HG03060 (cell line): ENCODE measurements around the gene SLC35D2.
"Not testable (repeated sequence)": the region's sequence is repeated elsewhere in the genome, so short reads cannot be mapped to it uniquely, and the experiment has no call there.

Experiments
- ATAC-seq: cut with Tn5 transposase; IDR thresholded peaks from one replicate; pipeline ENCODE4 v1.9.1; 2021; ENCODE audit warnings: low read depth, moderate number of reproducible peaks; ENCODE audit not compliant: unreplicated experiment

Gene SLC35D2

DNA sequence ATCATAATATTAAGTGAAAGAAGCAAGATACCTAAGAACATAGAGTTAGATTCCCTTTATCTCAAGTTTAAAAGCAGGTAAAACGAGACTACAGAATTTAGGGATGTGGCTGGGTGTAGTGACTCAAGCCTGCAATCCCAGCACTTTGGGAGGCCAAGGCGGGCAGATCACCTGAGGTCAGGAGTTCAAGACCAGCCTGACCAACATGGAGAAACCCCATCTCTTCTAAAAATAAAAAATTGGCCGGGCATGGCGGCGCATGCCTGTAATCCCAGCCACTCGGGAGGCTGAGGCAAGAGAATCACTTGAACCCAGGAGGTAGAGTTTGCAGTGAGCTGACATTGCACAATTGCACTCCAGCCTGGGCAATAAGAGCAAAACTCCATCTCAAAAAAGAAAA lies 21.4 kb downstream of the SLC35D2 start:
- not testable (repeated sequence) for ATAC-seq

DNA sequence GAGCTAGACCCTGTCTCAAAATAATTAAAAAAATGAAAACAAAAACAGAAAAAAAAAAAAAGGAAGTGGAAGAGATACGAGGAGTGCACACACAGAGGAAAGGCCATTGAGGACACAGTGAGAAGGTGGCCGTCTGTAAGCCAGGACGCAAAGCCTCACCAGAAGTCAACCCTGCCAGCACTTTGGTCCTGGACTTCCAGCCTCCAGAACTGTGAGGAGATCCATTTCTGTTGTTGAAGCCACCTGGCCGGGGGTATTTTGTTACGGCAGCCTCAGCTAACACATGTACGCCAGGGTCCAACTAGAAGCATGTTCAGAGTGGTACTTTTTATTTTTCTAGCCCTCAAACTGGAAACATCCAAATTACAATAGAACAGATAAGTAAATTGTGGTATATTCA lies 21.8 kb downstream of the SLC35D2 start:
- no peak for ATAC-seq

DNA sequence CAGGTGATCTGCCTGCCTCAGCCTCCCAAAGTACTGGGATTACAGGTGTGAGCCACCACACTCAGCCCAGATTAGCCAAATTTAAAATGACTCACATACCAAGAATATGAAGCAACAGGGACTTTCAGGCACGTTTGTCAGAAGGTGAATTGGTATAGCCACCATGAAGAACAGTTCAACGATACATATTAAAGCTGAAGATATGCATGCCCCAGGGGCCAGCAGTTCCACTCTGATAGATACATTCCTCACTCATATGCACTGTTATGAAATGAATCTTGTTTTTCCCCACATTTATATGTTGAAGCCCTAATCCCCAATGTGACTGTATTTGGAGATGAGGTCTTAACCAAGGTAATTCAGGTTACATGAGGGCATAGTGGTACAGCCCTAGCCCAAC lies 22.5 kb downstream of the SLC35D2 start:
- ATAC-seq: no peak

DNA sequence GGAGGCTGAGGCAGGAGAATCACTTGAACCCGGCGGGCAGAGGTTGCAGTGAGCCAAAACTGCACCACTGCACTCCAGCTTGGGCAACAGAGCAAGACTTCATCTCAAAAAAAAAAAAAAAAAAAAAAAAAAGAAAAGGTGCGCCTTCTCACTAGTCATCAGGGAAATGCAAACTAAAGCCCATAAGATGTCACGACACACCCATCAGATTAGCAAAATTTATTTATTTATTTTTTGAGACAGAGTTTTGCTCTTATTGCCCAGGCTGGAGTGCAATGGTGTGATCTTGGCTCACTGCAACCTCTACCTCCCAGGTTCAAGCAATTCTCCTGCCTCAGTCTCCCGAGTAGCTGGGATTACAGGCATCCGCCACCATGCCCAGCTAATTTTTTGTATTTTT lies 23.0 kb downstream of the SLC35D2 start:
- not testable (repeated sequence) for ATAC-seq

- ATAC-seq: no peak
Measured at GRCh38 chr9:96350866-96351265, 32.6 kb downstream of the SLC35D2 start.

DNA sequence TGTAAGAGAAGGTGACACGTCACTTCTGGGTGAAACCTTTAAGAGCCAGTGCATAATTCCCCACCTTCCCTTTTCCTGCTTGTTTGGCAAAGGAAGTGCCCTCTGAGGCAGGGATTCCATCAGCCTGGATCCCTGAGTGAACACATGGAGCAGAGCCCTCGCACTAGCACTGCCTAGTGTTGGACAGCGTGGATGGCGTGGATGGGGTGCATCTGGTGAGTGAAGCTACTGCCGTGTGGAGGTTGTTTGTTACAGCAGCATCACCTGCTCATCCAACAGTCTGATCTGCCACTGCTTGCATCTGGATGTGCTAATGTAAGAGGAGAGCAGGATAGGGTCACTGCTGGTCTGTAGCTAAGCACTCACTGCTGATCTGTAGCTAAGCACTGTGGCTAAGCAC lies 35.2 kb downstream of the SLC35D2 start:
- no peak for ATAC-seq

- no peak for ATAC-seq
Measured at GRCh38 chr9:96345551-96345950, 38.0 kb downstream of the SLC35D2 start.

GRCh38 chr9:96344458-96345180 lies 38.9 kb downstream of the SLC35D2 start:
- no peak for ATAC-seq

GRCh38 chr9:96343515-96344360 lies 39.8 kb downstream of the SLC35D2 start:
- no peak for ATAC-seq

DNA sequence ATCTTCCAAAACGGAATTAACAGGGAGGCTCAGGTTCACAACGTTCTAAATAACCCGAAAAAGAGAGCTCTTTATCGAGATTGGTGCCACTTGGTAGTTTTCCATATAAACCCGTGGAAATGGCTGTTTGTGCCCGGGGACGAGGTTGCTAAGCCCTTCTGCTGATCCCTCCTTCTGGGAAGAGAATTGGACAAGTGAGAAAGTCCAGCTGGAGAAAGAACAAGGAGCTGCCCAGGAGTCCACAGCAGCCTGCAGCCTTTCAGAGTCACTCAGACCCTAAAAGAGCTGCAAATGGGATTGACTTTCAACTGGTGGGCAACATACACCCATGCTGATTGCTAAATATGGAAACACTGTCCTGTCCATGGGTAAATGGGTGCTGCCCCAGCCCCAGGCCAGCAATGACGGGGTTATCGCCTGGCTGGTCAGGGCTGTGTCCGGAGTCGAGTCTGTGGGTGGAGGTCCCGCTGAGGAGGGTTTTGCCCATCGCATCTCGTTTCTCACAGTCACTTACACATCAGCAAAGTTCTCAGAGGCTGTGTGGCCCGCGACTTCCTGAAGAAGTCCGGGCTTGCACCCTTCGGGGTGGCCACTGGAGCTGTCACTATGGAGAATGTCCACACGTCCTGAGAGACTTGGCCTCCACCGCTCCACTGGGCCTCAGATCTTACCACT lies 40.8 kb downstream of the SLC35D2 start:
- no peak for ATAC-seq

GRCh38 chr9:96340707-96341106 lies 42.8 kb downstream of the SLC35D2 start:
- no peak for ATAC-seq

- ATAC-seq: no peak
Measured at GRCh38 chr9:96338299-96338698, 45.2 kb downstream of the SLC35D2 start.

GRCh38 chr9:96333958-96334357 lies 49.6 kb downstream of the SLC35D2 start:
- no peak for ATAC-seq

DNA sequence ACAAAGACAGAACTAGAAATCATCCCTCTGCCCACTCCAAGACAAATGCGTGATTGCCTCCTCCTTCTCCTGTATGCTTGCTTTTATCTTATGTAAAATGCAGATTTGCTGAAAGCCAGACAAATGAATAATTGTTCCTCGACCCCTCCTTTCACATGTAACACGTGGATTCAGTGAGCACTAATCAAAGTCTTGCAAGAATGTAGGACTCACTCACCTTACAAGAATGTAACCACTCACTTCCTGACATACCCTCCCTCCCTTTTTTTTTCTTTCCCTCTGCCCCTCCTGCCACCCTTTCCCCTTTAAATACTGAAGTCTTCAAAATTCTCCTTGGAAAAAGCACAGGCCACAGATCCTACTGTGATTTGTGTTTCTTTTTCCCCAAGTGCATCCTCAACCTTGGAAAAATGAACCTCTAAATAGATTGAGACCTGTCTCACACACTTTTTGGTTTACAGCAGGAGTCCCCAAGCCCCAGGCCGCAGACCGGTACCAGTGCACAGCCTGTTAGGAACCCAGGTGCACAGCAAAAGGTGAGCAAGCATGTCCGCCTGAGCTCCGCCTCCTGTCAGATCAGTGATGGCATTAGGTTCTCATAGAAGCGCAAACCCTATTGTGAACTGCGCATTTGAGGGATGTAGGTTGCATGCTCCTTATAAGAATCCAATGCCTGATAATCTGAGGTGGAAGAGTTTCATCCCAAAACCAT lies 52.1 kb downstream of the SLC35D2 start:
- ATAC-seq: no peak

DNA sequence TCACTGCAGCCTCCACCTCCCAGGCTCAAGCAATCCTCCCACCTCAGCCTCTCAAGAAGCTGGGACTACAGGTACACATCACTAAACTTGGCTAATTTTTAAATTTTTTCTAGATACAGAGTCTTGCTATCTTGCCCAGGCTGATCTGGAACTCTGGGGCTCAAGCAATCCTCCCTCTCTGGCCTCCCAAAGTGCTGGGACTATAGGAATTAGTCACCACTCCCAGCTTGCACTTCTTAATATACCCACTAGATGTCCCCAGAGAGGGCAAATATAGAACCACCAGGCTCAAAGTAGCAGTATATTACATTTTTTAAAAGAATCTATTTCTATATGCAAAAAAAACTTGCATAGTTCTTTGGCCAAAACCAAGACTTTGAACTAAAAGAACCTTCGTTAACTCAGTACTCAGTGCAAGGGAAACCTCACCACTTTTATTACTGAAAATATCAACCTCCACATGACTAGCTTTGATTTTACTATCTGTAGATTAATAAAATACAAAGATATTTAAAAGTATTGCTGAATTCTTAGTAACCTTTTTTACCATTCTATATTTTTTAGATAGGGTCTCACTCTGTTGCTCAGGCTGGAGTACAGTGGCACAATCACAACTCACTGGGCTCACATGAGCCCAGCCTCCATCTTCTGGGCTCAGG lies 55.7 kb downstream of the SLC35D2 start:
- no peak for ATAC-seq

- ATAC-seq: no peak
Measured at GRCh38 chr9:96323169-96323568, 60.3 kb downstream of the SLC35D2 start.

DNA sequence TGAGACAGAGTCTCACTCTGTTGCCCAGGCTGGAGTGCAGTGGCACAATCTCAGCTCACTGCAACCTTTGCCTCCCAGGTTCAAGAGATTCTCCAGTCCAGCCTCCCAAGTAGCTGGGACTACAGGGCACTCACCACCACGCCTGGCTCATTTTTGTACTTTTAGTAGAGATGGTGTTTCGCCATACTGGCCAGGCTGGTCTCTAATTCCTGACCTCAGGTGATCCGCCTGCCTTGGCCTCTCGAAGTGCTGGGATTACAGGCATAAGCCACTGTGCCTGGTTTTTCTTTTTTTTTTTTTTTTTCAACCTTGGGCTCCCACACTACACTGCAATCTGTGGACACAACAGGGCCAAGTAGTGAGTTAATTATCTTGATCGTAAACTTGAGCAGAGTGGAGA lies 60.8 kb downstream of the SLC35D2 start:
- ATAC-seq: not testable (repeated sequence)

- not testable (repeated sequence) for ATAC-seq
Measured at GRCh38 chr9:96322210-96322609, 61.3 kb downstream of the SLC35D2 start.

- ATAC-seq: no peak
Measured at GRCh38 chr9:96321515-96321914, 62.0 kb downstream of the SLC35D2 start.

- ATAC-seq: no peak
Measured at GRCh38 chr9:96320749-96321280, 62.7 kb downstream of the SLC35D2 start.
